IPS-20b (cell line): ENCODE measurements around the gene PTPRN2.

Experiments
- H3K27ac ChIP-seq: one replicate; pipeline ENCODE4 v1.5.1; 2013; ENCODE audit warnings: low read length
- H3K27me3 ChIP-seq: 2 replicates; pipeline ENCODE4 v1.6.1; 2013; ENCODE audit warnings: mild to moderate bottlenecking, low read length, inconsistent platforms; ENCODE audit not compliant: insufficient read depth
- H3K36me3 ChIP-seq: 2 replicates; pipeline ENCODE4 v1.6.1; 2013; ENCODE audit warnings: low read depth, mild to moderate bottlenecking, inconsistent platforms, low read length, moderate library complexity; ENCODE audit not compliant: insufficient read depth
- H3K4me1 ChIP-seq: 2 replicates; pipeline ENCODE4 v1.6.1; 2013; ENCODE audit warnings: mild to moderate bottlenecking, control low read depth, inconsistent platforms, low read length, moderate library complexity; ENCODE audit not compliant: insufficient read depth
- H3K4me3 ChIP-seq: 2 replicates; pipeline ENCODE4 v1.5.1; 2013; ENCODE audit warnings: mild to moderate bottlenecking, low read length, inconsistent platforms
- H3K9ac ChIP-seq: 2 replicates; pipeline ENCODE4 v1.6.1; 2013; ENCODE audit warnings: low read depth, mild to moderate bottlenecking, inconsistent platforms, low read length, moderate library complexity
- H3K9me3 ChIP-seq: 2 replicates; pipeline ENCODE4 v1.6.1; 2013; ENCODE audit warnings: mild to moderate bottlenecking, low read depth, low read length, inconsistent platforms; ENCODE audit not compliant: insufficient read depth

Gene PTPRN2

GRCh38 chr7:157977306-157977705 is 610.3 kb downstream of the PTPRN2 start:
- Histone ChIP-seq H3K4me1 (no peaks in the 10 kb centered on the region), H3K27me3 (no peaks in the 10 kb centered on the region), H3K9me3 (peaks cover 74% of the 10 kb centered on the region), H3K4me3 (no peak overlapping the region), H3K36me3 (no peaks in the 10 kb centered on the region), H3K9ac (no peak overlapping the region), H3K27ac (no peak overlapping the region)

DNA sequence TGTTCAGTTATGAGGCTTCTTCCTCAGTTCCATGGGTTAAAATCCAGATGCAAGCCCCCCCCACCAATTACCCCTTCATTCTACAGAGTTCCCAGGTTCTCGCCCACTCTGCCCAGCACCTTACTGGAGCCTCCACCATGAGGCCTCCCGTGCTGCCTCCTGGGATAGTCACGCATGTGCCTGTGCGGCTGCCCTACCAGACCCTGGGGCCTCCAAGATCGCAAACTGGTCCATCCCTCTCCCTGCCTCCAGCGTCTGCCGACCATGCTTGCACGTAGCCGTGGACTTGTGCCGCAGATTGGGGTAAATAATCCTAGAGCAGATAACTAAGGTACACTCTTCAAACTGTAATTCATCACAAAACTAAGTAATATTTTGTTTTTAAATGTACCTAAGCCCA is 611.2 kb downstream of the PTPRN2 start:
- no peaks in the 10 kb centered on the region for H3K36me3 ChIP-seq
- H3K27ac ChIP-seq = no peak overlapping the region
- no peak overlapping the region for H3K4me3 ChIP-seq
- H3K9ac ChIP-seq = no peak overlapping the region
- H3K4me1 ChIP-seq = no peaks in the 10 kb centered on the region
- no peaks in the 10 kb centered on the region for H3K27me3 ChIP-seq
- H3K9me3 ChIP-seq = peaks cover 79% of the 10 kb centered on the region

DNA sequence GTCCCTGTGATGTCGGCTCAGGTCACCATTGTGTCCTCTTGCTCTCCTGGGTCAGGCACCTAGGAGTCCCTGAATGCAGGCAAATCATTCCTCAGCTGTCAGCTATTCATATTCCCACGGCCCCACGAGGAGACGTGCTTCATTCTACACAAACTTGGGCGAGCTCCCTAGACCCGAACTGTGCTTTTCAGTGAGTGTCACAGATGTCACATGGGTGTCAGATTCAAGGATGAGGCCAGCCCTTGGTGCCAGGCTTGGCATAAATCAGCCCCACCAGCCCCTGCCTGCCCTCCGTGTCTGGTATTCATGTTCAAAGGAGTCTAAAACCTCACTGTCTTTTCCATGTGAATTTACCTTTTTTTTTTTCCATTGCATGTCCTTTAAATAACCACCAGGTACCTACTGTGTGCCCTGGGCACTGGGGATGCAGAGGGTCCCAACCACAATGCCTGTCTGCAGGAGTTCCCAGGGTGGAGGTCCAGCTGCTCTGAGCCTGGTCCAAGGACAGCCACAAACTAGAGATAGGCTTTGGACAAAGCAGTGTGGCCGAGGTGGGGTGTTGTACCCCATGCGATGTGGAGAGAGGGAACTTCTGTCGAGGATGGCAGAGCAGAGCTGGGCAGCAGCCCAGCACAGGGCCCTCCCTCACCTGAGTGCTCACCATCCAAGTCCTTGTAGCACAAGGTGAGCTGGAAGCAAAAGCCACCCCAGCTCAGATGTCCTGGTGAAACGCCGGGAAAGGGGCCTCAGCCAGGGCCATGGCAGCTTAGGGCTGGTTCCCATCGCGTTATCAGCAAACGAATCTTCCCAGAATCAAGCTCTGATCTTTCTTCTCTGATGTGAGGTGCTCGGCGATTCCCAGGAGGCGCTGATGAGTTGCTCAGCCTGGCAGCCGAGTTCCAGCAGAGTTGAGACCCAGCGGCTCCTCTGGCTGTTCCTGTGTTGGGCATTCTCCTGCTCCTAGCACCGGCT is 611.9 kb downstream of the PTPRN2 start:
- no peaks in the 10 kb centered on the region for H3K4me1 ChIP-seq
- H3K9ac ChIP-seq = no peak overlapping the region
- H3K27ac ChIP-seq = no peak overlapping the region
- H3K4me3 ChIP-seq = no peak overlapping the region
- no peaks in the 10 kb centered on the region for H3K36me3 ChIP-seq
- no peaks in the 10 kb centered on the region for H3K27me3 ChIP-seq
- peaks cover 80% of the 10 kb centered on the region for H3K9me3 ChIP-seq

DNA sequence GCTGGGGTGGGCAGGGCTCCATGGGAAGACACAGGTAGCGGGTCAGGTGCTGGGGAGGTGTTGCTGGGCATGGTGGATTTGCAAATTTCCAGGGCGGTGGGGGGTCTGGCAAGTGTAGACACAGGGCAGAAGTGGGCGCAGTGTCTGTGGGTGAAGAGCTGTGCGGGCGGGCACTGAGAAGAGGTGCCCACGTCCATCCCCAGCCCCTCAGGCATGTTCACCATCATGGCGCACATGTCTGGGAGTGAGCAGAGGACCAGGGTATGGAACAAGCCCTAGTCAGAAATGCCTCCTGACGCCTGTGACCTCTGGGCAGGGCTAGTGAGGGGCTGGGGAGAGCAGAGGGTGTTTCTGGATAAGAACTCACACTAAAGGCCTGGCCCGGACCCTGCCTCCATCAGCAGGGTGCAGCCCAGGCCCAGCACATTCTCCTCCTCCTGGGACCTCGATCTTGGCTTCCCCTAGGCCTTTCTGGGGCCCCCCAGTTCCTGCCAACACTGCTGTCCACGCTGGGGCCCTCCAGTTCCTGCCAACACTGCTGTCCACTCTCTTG is 612.9 kb downstream of the PTPRN2 start:
- Histone ChIP-seq H3K9me3 (peaks cover 84% of the 10 kb centered on the region), H3K4me1 (no peaks in the 10 kb centered on the region), H3K27me3 (no peaks in the 10 kb centered on the region)

GRCh38 chr7:157973971-157974677 is 613.5 kb downstream of the PTPRN2 start:
- H3K9ac ChIP-seq = no peak overlapping the region
- H3K9me3 ChIP-seq = peaks cover 84% of the 10 kb centered on the region
- no peaks in the 10 kb centered on the region for H3K36me3 ChIP-seq
- H3K27me3 ChIP-seq = no peaks in the 10 kb centered on the region
- H3K27ac ChIP-seq = no peak overlapping the region
- no peaks in the 10 kb centered on the region for H3K4me1 ChIP-seq
- H3K4me3 ChIP-seq = no peak overlapping the region

More for the DNA sequence above, 612.9 kb downstream of the PTPRN2 start:
- Histone ChIP-seq H3K9ac (no peak overlapping the region), H3K4me3 (no peak overlapping the region), H3K36me3 (no peaks in the 10 kb centered on the region), H3K27ac (no peak overlapping the region)

DNA sequence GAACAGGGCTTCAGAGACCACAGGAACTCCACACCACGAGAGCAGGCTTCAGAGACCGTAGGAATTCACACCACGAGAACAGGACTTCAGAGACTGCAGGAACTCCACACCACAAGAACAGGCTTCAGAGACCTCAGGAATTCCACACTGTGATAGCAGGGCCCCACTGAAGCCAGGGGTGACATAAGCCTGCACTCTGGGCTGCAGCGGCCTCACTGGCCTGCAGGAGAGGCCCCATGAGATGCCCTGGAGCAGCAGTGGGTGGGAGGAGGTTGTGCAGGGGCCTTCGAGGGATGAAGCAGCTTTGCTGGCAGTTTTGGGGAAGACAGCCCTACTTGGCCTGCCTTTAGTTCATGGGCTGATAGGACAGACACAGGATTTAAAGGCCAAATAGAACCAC is 614.7 kb downstream of the PTPRN2 start:
- no peaks in the 10 kb centered on the region for H3K27me3 ChIP-seq
- no peak overlapping the region for H3K27ac ChIP-seq
- peaks cover 87% of the 10 kb centered on the region for H3K9me3 ChIP-seq
- no peaks in the 10 kb centered on the region for H3K4me1 ChIP-seq
- no peak overlapping the region for H3K4me3 ChIP-seq
- H3K9ac ChIP-seq = no peak overlapping the region
- H3K36me3 ChIP-seq = no peaks in the 10 kb centered on the region

GRCh38 chr7:157971501-157971900 is 616.1 kb downstream of the PTPRN2 start:
- no peaks in the 10 kb centered on the region for H3K4me1 ChIP-seq
- peaks cover 92% of the 10 kb centered on the region for H3K9me3 ChIP-seq
- no peaks in the 10 kb centered on the region for H3K27me3 ChIP-seq
- H3K9ac ChIP-seq = no peak overlapping the region
- H3K27ac ChIP-seq = no peak overlapping the region
- no peak overlapping the region for H3K4me3 ChIP-seq
- H3K36me3 ChIP-seq = no peaks in the 10 kb centered on the region

DNA sequence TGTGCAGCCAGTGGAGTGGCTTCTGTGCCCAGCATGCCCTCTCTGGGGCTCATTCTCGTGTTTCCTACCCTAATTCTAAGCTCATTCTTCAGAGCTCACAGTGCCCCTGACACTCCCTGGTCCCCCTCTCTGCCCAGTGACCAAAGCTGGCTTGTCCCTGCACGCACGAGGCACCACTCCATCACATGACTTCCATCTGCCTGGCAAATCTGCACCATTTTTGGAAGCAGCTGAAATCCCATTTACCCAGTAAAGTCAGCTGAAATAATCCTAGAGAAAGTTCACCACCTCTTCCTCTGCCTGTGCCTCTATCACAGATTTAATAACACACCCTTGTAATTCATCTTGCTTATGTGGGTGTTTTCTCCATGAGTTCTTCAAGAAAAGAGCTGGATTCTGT is 616.9 kb downstream of the PTPRN2 start:
- Histone ChIP-seq H3K27ac (no peak overlapping the region), H3K9me3 (peaks cover 93% of the 10 kb centered on the region), H3K4me1 (no peaks in the 10 kb centered on the region), H3K27me3 (no peaks in the 10 kb centered on the region), H3K36me3 (no peaks in the 10 kb centered on the region), H3K4me3 (no peak overlapping the region), H3K9ac (no peak overlapping the region)

DNA sequence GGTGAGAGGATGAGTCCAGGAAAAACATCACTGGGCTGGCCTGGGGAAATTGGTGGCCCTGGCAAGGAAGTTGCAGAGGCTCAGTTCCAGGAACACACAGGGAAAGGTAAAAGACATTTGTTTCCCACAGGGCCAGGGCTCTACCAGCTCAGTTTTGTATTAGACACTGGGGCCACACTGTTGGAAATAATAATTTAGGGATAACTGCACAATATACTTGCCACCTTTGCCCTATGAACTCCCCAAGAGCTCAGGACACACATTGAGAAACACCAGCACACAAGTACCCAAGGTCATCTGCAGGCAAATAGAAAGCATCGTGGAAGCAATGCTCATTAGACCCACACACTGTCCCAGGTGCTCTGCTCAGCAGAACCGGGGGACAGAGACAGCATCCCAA is 617.6 kb downstream of the PTPRN2 start:
- Histone ChIP-seq H3K27ac (no peak overlapping the region), H3K9ac (no peak overlapping the region), H3K27me3 (no peaks in the 10 kb centered on the region), H3K9me3 (peaks cover 87% of the 10 kb centered on the region), H3K4me3 (no peak overlapping the region), H3K4me1 (no peaks in the 10 kb centered on the region), H3K36me3 (no peaks in the 10 kb centered on the region)

- Histone ChIP-seq H3K36me3 (no peaks in the 10 kb centered on the region), H3K9me3 (peaks cover 86% of the 10 kb centered on the region), H3K9ac (no peak overlapping the region), H3K27ac (no peak overlapping the region), H3K4me3 (no peak overlapping the region), H3K4me1 (peaks cover 7% of the 10 kb centered on the region; the same call in 1 of the 2 replicates), H3K27me3 (no peaks in the 10 kb centered on the region; the same call in 1 of the 2 replicates)
Measured at GRCh38 chr7:157966490-157966889, 621.1 kb downstream of the PTPRN2 start.

DNA sequence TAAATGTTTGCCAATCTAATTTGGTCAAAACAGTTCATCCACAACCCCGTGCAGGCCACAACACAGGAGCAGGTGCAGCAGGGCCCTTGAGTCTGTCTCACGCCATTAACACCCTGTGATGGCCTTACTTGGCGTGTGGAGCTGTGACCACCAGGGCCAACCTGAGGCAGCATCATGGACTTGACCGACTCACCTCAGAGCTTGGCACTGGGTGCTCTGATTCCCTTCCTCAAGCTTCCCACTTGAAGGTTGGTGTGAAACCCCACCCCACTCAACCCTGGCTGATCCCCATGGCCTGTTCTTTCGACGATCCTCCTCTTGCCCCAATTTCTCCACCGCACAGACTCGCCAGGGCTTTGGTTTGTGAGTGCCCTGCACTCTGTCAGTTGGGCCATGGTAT is 623.1 kb downstream of the PTPRN2 start:
- Histone ChIP-seq H3K4me1 (peaks cover 7% of the 10 kb centered on the region; the same call in 1 of the 2 replicates), H3K36me3 (no peaks in the 10 kb centered on the region), H3K4me3 (no peak overlapping the region), H3K9ac (no peak overlapping the region), H3K27me3 (no peaks in the 10 kb centered on the region; the same call in 1 of the 2 replicates), H3K9me3 (peaks cover 74% of the 10 kb centered on the region), H3K27ac (no peak overlapping the region)
